Tibial nerve (tissue), 4 donors: ENCODE results near the gene KLRF1. TPM values are rescaled to one million over a fixed set of nuclear protein-coding genes. Genes with fewer than 3 reads are reported as not detected.

Experiments used
- DNase-seq, 2 donors: peaks; one replicate each; pipeline ENCODE4 v3.0.0-alpha.2; 2019; ENCODE audit warnings: low spot score in 2 of 2
- H3K27ac ChIP-seq, 4 donors: fragments of 200-600 bp; sonication (generic) in 3 of 4; one replicate each; pipeline ENCODE4 v1.5.1; 2017 to 2019; ENCODE audit warnings: mild to moderate bottlenecking in 1 of 4
- H3K27me3 ChIP-seq, 2 donors: fragments of 200-600 bp; sonication (generic) in 1 of 2; one replicate each; pipeline versions ENCODE4 v1.5.1 to v1.6.0; 2017 to 2019
- H3K36me3 ChIP-seq, 3 donors: fragments of 200-600 bp; sonication (generic); one replicate each; pipeline ENCODE4 v1.5.1; 2018 to 2019
- H3K4me1 ChIP-seq, 4 donors: fragments of 200-600 bp; sonication (generic) in 3 of 4; one replicate each; pipeline ENCODE4 v1.5.1; 2017 to 2019
- H3K4me3 ChIP-seq, 4 donors: fragments of 200-600 bp; sonication (generic) in 3 of 4; one replicate each; pipeline ENCODE4 v1.5.1; 2017 to 2019; ENCODE audit warnings: mild to moderate bottlenecking in 1 of 4, moderate library complexity in 1 of 4
- H3K9me3 ChIP-seq, 4 donors: fragments of 200-600 bp; sonication (generic) in 3 of 4; one replicate each; pipeline ENCODE4 v1.5.1; 2017 to 2019
- EP300 ChIP-seq, 2 donors: sonication (generic); formaldehyde crosslinking; IDR thresholded peaks; one replicate each; pipeline ENCODE4 v1.6.1; 2017; ENCODE audit warnings: antibody characterized with exemption in 2 of 2, mild to moderate bottlenecking in 1 of 2
- POLR2A ChIP-seq, 2 donors: fragments of 450-650 bp; IDR thresholded peaks; one replicate each; pipeline ENCODE4 v1.6.1; 2017; ENCODE audit warnings: antibody characterized with exemption in 2 of 2, mild to moderate bottlenecking in 2 of 2, moderate library complexity in 2 of 2
- WGBS, 2 donors: methylation state at CpG; one replicate each; pipeline ENCODE4 v1.1.5; 2018; 5-methylcytosine and 5-hydroxymethylcytosine counted together
- total RNA-seq, 4 donors: library from RNA; depleted of rRNA; stranded (reverse); fragments of >200 nt; gene quantifications; one replicate each; pipeline ENCODE4 v1.1.0, GENCODE V29; 2016
- TF ChIP-seq, protein P1 (sequence below), 5 experiments: fragments of 200-600 bp in 3 of 5; fragments of 450-650 bp in 2 of 5; sonication (generic) in 3 of 5; IDR thresholded peaks; one replicate each; pipeline ENCODE4 v1.5.1; 2016 to 2019; ENCODE audit warnings: antibody characterized with exemption in 5 of 5, mild to moderate bottlenecking in 3 of 5, moderate library complexity in 2 of 5

Gene KLRF1
- total RNA-seq, 4 donors from 2014 or later = 0.78 to 1.7 TPM; not detected in 2

DNA sequence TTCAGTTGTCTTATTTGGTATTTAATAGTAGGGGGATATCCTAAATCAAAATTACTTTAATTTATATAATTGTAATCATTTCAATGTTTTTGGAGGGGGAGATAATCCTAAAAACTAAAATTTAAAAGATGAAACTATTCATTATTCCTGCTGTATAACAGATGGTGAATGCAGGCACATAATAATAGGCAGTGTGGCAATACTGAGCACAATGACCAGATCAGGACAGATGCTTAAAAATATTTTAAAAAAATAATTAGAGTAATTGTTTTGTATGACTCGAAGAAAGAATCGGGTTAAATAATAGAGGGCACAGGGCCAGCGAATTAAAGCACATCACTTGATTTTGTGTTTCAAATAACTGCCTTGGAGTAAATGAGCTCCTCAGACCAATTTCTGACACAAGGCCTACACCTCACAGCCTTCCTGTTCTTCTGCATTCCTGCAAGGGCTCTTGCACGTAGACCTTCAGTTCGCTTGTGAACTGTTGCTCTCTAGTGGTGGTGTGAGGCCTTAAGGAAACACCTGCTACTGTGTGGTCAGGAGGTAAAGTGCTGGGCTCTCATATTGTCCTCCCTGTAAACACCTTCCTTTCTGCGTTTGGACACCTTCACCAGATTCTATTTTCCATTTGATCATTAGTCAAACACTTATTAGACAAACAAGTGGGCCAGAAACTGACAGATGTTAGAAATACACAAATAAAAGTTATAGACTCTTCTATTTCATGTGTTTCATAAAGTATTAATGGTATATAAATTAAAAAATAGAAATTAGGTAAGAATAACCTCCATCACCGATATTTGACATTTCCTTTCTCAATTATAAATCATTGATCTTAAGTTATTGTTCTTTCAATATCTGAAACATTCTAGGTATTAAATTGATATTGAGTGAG is 29.3 kb upstream of the KLRF1 start:
- H3K4me1 ChIP-seq = peaks cover 0 to 13% (median 4%) of the 10 kb centered on the region in 4 donors
- 54 to 55% methylated on average over 7 of the region's 7 CpGs for WGBS, 2 donors
- TF ChIP-seq, protein P1, sequence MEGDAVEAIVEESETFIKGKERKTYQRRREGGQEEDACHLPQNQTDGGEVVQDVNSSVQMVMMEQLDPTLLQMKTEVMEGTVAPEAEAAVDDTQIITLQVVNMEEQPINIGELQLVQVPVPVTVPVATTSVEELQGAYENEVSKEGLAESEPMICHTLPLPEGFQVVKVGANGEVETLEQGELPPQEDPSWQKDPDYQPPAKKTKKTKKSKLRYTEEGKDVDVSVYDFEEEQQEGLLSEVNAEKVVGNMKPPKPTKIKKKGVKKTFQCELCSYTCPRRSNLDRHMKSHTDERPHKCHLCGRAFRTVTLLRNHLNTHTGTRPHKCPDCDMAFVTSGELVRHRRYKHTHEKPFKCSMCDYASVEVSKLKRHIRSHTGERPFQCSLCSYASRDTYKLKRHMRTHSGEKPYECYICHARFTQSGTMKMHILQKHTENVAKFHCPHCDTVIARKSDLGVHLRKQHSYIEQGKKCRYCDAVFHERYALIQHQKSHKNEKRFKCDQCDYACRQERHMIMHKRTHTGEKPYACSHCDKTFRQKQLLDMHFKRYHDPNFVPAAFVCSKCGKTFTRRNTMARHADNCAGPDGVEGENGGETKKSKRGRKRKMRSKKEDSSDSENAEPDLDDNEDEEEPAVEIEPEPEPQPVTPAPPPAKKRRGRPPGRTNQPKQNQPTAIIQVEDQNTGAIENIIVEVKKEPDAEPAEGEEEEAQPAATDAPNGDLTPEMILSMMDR (IDR thresholded peaks at IDR 0.05) = peak in 4 of 5 experiments; percentile 14 to 42 (median 28)
- TF ChIP-seq EP300 (IDR thresholded peaks at IDR 0.05) = no peak
- no peaks in the 10 kb centered on the region for H3K9me3 ChIP-seq
- H3K36me3 ChIP-seq = no peaks in the 10 kb centered on the region
- no peak overlapping the region for H3K4me3 ChIP-seq
- no peak overlapping the region for H3K27ac ChIP-seq
- no peaks in the 10 kb centered on the region for H3K27me3 ChIP-seq
- peak in 1 of 2 donors; percentile 7 for DNase-seq

DNA sequence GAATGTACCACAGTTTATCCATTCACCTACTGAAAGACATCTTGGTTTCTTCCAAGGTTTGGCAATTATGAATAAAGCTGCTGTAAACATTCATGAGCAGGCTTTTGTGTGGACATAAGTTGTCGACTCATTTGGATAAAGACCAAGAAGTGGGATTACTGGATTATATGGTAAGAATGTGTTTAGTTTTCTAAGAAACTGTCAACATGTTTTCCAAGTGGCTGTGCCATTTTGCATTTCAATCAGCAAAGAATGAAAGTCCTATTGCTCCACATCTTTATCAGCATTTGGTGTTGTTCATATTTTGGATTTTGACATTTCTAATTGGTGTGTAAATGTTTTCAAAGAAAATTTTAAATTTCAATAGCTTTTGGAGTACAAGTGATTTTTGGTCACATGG is 27.3 kb upstream of the KLRF1 start:
- Histone ChIP-seq H3K4me1 (peaks cover 0 to 13% (median 2%) of the 10 kb centered on the region in 4 donors), H3K36me3 (no peaks in the 10 kb centered on the region), H3K9me3 (no peaks in the 10 kb centered on the region), H3K27ac (no peak overlapping the region), H3K4me3 (no peak overlapping the region), H3K27me3 (no peaks in the 10 kb centered on the region)
- 32 to 40% methylated on average over 1 of the region's 1 CpG for WGBS, 2 donors
- DNase-seq = no peak
- TF ChIP-seq EP300 (IDR thresholded peaks at IDR 0.05) (no peak), POLR2A (IDR thresholded peaks at IDR 0.05) (no peak)
- TF ChIP-seq, protein P1 (IDR thresholded peaks at IDR 0.05) = no peak

DNA sequence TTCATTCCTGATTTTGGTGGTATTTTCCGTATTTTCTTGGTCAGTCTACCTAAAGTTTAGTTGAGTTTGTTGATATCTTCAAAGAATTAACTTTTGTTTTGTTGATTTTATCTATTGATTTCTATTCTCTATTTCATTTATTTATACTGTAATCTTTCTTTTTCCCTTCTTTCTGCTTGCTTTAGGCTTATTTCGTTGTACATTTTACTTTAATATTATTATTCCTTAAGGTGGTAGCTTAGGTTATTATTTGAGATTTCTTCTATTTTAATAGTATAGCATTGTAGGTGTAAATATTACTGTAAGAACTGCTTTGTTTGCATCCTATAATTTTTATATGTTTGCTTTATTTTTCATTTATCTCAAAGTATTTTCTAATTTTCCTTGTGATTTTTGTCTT is 21.4 kb upstream of the KLRF1 start:
- TF ChIP-seq POLR2A (IDR thresholded peaks at IDR 0.05) (no peak), EP300 (IDR thresholded peaks at IDR 0.05) (no peak)
- TF ChIP-seq, protein P1 (IDR thresholded peaks at IDR 0.05) = no peak
- 92 to 100% methylated on average over 2 of the region's 2 CpGs for WGBS, 2 donors
- DNase-seq = no peak

DNA sequence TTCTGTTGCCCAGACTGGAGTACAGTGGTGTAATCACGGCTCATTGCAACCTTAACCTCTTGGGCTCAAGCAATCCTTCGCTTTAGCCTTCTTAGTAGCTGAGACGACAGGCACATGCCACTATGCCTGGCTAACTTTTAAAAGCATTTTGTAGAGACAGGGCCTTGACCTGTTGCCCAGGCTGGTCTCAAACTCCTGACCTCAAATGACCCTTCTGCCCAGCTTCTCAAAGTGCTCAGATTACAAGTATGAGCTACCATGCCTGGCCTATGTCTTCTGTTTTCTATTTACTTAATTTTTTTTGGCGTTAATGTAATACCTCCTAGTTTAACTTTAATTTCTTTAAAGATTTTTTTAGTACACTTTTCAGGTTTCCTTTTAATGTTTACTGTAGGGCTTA is 20.6 kb upstream of the KLRF1 start:
- TF ChIP-seq EP300 (IDR thresholded peaks at IDR 0.05) = no peak
- Histone ChIP-seq H3K4me1 (no peaks in the 10 kb centered on the region), H3K4me3 (no peak overlapping the region), H3K27me3 (no peaks in the 10 kb centered on the region), H3K27ac (no peak overlapping the region), H3K9me3 (no peaks in the 10 kb centered on the region), H3K36me3 (no peaks in the 10 kb centered on the region)
- DNase-seq = no peak
- WGBS, 2 donors = 77 to 79% methylated on average over 4 of the region's 4 CpGs

More for the DNA sequence above, 21.4 kb upstream of the KLRF1 start:
- Histone ChIP-seq H3K27me3 (no peaks in the 10 kb centered on the region), H3K4me1 (no peaks in the 10 kb centered on the region), H3K4me3 (no peak overlapping the region), H3K9me3 (no peaks in the 10 kb centered on the region), H3K27ac (no peak overlapping the region), H3K36me3 (no peaks in the 10 kb centered on the region)

DNA sequence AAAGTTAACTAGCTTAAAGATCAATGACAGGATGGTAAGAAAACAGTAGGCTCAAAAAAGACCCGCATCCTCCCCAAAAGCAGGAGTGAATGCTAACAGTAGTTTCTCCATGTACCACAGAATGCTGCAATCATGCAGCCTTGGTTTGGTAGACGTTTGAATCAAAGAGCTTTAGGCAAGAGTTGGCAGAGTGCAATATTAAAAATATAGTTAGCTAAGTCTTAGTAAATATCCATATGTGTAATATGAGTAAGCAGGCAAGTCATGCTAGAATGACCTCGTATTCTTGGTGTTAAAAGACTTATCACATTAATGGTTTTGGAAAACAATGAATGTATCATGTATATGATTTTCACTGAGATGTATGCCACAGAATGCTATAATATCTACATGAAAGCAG is 18.8 kb upstream of the KLRF1 start:
- H3K36me3 ChIP-seq = no peaks in the 10 kb centered on the region
- no peaks in the 10 kb centered on the region for H3K9me3 ChIP-seq
- TF ChIP-seq, protein P1 (IDR thresholded peaks at IDR 0.05) = no peak
- TF ChIP-seq POLR2A (IDR thresholded peaks at IDR 0.05) = no peak
- no peak for TF ChIP-seq EP300 (IDR thresholded peaks at IDR 0.05)
- H3K4me3 ChIP-seq = no peak overlapping the region
- no peaks in the 10 kb centered on the region for H3K27me3 ChIP-seq
- no peaks in the 10 kb centered on the region for H3K4me1 ChIP-seq
- WGBS, 2 donors = 63 to 64% methylated on average over 3 of the region's 3 CpGs
- no peak for DNase-seq
- no peak overlapping the region for H3K27ac ChIP-seq
